Panc1 (cell line): Measurements from ENCODE around the gene THAP12. TPM values are rescaled to one million over a fixed set of nuclear protein-coding genes. Genes with fewer than 3 reads are reported as not detected.
A peak's percentile ranks its signal among the peaks of the same experiment; 100 is the strongest.
"Not testable (repeated sequence)": the region's sequence is repeated elsewhere in the genome, so short reads cannot be mapped to it uniquely, and the experiment has no call there.

Experiments
- ATAC-seq: fragments of 200-7000 bp; cut with Tn5 transposase; 2 replicates; pipeline ENCODE4 v1.9.1; 2020; ENCODE audit warnings: mild to moderate bottlenecking, moderate library complexity
- BruUV-seq: library from RNA; stranded (reverse); fragments of 400-500 nt; replicated peaks from 2 replicates; lab custom pipeline; 2021; lab: Mats Ljungman, UMichigan
- CTCF ChIA-PET: fragments of 300-600 bp; sonication (Branson Sonifier 250); formaldehyde crosslinking; loops from one replicate; lab custom pipeline; 2022; ENCODE audit warnings: antibody characterized with exemption; lab: Charles Lee
- POLR2A ChIA-PET: fragments of 300-600 bp; sonication (Branson Sonifier 250); formaldehyde crosslinking; loops from one replicate; lab custom pipeline; 2022; ENCODE audit warnings: antibody characterized with exemption; lab: Charles Lee
- DNase-seq: peaks from one replicate; pipeline ENCODE4 v3.0.0-alpha.2; 2010; ENCODE audit warnings: low read depth, low spot score
- H3K27ac ChIP-seq: 2 replicates; pipeline ENCODE4 v1.5.1; 2011; ENCODE audit warnings: mild to moderate bottlenecking, low read length, inconsistent platforms
- H3K27me3 ChIP-seq: fragments of 200-500 bp; sonication (Bioruptor generic); 2 replicates; pipeline ENCODE4 v1.6.0; 2014; ENCODE audit warnings: low read length, inconsistent platforms; ENCODE audit not compliant: control insufficient read depth, insufficient read depth
- H3K36me3 ChIP-seq: fragments of 200-500 bp; sonication (Bioruptor generic); 2 replicates; pipeline ENCODE4 v1.5.1; 2014; ENCODE audit warnings: inconsistent platforms, mild to moderate bottlenecking, low read length, moderate library complexity; ENCODE audit not compliant: control insufficient read depth, insufficient read depth
- H3K4me1 ChIP-seq: 2 replicates; pipeline ENCODE4 v1.5.1; 2011; ENCODE audit warnings: inconsistent platforms, mild to moderate bottlenecking, low read length, moderate library complexity; ENCODE audit not compliant: control insufficient read depth, insufficient read depth
- H3K4me3 ChIP-seq, 2 experiments: 2 replicates each; pipeline ENCODE4 v1.5.1; 2011 to 2012; ENCODE audit warnings: low read depth in 2 of 2, low read length in 2 of 2, mild to moderate bottlenecking in 2 of 2, inconsistent platforms in 1 of 2, moderate library complexity in 1 of 2
- H3K9me3 ChIP-seq: fragments of 200-500 bp; sonication (Bioruptor generic); 2 replicates; pipeline ENCODE4 v1.5.1; 2014; ENCODE audit warnings: low read depth, mild to moderate bottlenecking, inconsistent platforms, low read length, moderate library complexity; ENCODE audit not compliant: control insufficient read depth, insufficient read depth
- CTCF ChIP-seq: fragments of 450-650 bp; IDR thresholded peaks from 2 replicates; pipeline ENCODE4 v1.5.1; 2017; ENCODE audit warnings: mild to moderate bottlenecking
- POLR2AphosphoS5 ChIP-seq: IDR thresholded peaks from 2 replicates; pipeline ENCODE4 v1.6.1; 2012; ENCODE audit warnings: mild to moderate bottlenecking, low read depth, low read length, moderate library complexity
- REST ChIP-seq, 2 experiments: IDR thresholded peaks; 2 replicates each; pipeline ENCODE4 v1.6.1; 2011 to 2012; ENCODE audit warnings: low read depth in 2 of 2, control low read depth in 1 of 2, low read length in 1 of 2, mild to moderate bottlenecking in 1 of 2, moderate library complexity in 1 of 2; ENCODE audit not compliant: insufficient read depth in 1 of 2
- SIN3A ChIP-seq: IDR thresholded peaks from 2 replicates; pipeline ENCODE4 v1.6.1; 2012; ENCODE audit warnings: low read depth, mild to moderate bottlenecking, low read length, moderate library complexity, borderline replicate concordance; ENCODE audit not compliant: insufficient read depth
- TCF7L2 ChIP-seq: IDR thresholded peaks from 2 replicates; pipeline ENCODE4 v1.6.1; 2011; ENCODE audit warnings: mild to moderate bottlenecking, low read depth, low read length, inconsistent platforms
- in situ Hi-C: cut with HindIII; loops from 2 replicates; pipeline ENCODE4 v1.10.0; 2016; ENCODE audit warnings: low sequenced_read_pairs, low pct_unique_long_range_greater_than_20kb
- intact Hi-C: fragments of 100-400 bp; cut with micrococcal nuclease; formaldehyde crosslinking; loops from one replicate; pipeline ENCODE4 v1.10.0; 2022; ENCODE audit not compliant: unreplicated experiment
- total RNA-seq: library from RNA; stranded (reverse); gene quantifications from one replicate; pipeline ENCODE4 v1.2.1, GENCODE V29; 2021; ENCODE audit not compliant: unreplicated experiment

THAP12 gene
- total RNA-seq, 1 experiment from 2014 or later, result 57.3 TPM

GRCh38 chr11:76320929-76321328 lies 60.0 kb downstream of the THAP12 start:
- ChIA-PET POLR2A (interaction anchor here (0.6 kb wide), 1 partner anchor 249 kb away, joined by 3 read pairs; no protein-coding TSS in a partner anchor), CTCF (interaction anchor here (0.6 to 0.7 kb wide), 2 partner anchors 54 to 561 kb away, joined by 4 to 8 read pairs; no protein-coding TSS in a partner anchor)
- H3K4me1 ChIP-seq, result no peaks in the 10 kb centered on the region
- H3K36me3 ChIP-seq, result no peaks in the 10 kb centered on the region
- DNase-seq (no peak), ATAC-seq (no peak)
- H3K27me3 ChIP-seq, result peaks cover 3% of the 10 kb centered on the region; the same call in 1 of the 2 replicates
- no peak overlapping the region for H3K4me3 ChIP-seq
- BruUV-seq, result no TSS peak
- H3K27ac ChIP-seq, result no peak overlapping the region
- no peaks in the 10 kb centered on the region for H3K9me3 ChIP-seq
- intact Hi-C loops, result no loop called here
- in situ Hi-C loops, result no loop called here
- TF ChIP-seq REST (IDR thresholded peaks at IDR 0.05; ENCODE audit: insufficient read depth in 1 of 2, low read depth in 2 of 2, low read length in 1 of 2) (no peak), TCF7L2 (no peak), SIN3A (no peak), POLR2AphosphoS5 (no peak), CTCF (no peak)

- CTCF ChIA-PET, result interaction anchor here (1.0 to 1.5 kb wide), 2 partner anchors 11 to 112 kb away, joined by 3 to 27 read pairs; no protein-coding TSS in a partner anchor
- H3K27me3 ChIP-seq, DNase-seq, H3K36me3 ChIP-seq, in situ Hi-C loops, POLR2A ChIA-PET, H3K9me3 ChIP-seq, H3K4me3 ChIP-seq, H3K27ac ChIP-seq, BruUV-seq, H3K4me1 ChIP-seq, ATAC-seq: not testable (repeated sequence)
- intact Hi-C loops, result loop anchor here (1.0 to 10.0 kb wide), 3 partner anchors 111 to 505 kb away; partner anchors contain the start of gene UVRAG
Observed at GRCh38 chr11:76319798-76320197, 61.1 kb downstream of the THAP12 start.

DNA sequence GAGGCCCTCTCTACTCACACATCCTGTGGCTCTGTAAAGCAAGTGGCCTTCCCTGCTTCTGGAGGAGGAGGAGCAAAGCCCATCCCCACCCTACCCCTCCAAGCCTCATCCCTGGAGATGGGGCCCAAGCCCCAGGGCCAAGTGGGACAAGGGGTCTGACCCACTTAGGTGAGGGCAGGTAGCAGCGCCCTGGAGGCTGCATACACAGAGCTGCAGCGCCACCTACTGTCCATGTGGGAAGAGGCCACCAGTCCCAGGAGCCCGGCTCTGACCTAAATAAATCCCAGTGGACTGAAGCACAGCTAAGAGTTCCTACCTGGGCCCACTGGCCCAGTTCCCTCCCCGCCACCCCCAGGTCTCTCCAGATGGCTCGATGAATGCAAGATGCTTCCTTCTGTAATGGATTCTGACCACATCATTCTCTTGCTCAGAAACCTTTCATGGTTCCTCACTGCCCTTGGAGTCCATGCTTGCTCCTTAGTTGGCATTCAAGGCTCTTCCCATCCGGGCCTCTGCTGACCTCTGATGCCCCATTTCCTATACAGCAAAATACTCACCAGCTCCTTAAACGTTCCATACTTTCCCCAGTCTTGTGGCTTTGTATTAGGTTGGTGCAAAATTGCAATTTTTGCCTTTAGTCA lies 62.1 kb downstream of the THAP12 start:
- TF ChIP-seq POLR2AphosphoS5, result no peak
- peak; percentile 96 for TF ChIP-seq CTCF
- peak in 1 of 2 experiments; percentile 55; a peak in 1 of 4 replicates for TF ChIP-seq REST (IDR thresholded peaks at IDR 0.05; ENCODE audit: insufficient read depth in 1 of 2, low read depth in 2 of 2, low read length in 1 of 2)
- no peaks in the 10 kb centered on the region for H3K9me3 ChIP-seq
- DNase-seq (peak; percentile 71), ATAC-seq (peak; percentile 97)
- H3K27ac ChIP-seq, result no peak overlapping the region
- in situ Hi-C loops (no loop called here), intact Hi-C loops (loop anchor here (1.0 to 10.0 kb wide), 3 partner anchors 111 to 504 kb away; partner anchors contain the start of gene UVRAG)
- no TSS peak for BruUV-seq
- no peaks in the 10 kb centered on the region for H3K36me3 ChIP-seq
- ChIA-PET POLR2A (no interaction called here), CTCF (interaction anchor here (0.6 to 1.5 kb wide), 7 partner anchors 12 to 422 kb away, joined by 3 to 27 read pairs (median 5); no protein-coding TSS in a partner anchor)
- H3K27me3 ChIP-seq, result peaks cover 3% of the 10 kb centered on the region; the same call in 1 of the 2 replicates
- H3K4me3 ChIP-seq, result no peak overlapping the region
- no peaks in the 10 kb centered on the region for H3K4me1 ChIP-seq
